Ishikawa (cell line): Measurements from ENCODE around the gene RPRD1B.

ENCODE experiments used
- EGR1 ChIP-seq: IDR thresholded peaks from 2 replicates; pipeline ENCODE4 v1.6.1; 2012
- FOXM1 ChIP-seq: IDR thresholded peaks from 2 replicates; pipeline ENCODE4 v1.6.1; 2012; ENCODE audit warnings: low read depth, borderline replicate concordance
- NFIC ChIP-seq: IDR thresholded peaks from 2 replicates; pipeline ENCODE4 v1.6.1; 2012
- YY1 ChIP-seq: IDR thresholded peaks from 2 replicates; pipeline ENCODE4 v1.6.1; 2012; ENCODE audit warnings: low read depth
- TF ChIP-seq, protein P1 (sequence below): IDR thresholded peaks from 2 replicates; pipeline ENCODE4 v1.6.1; 2012; ENCODE audit warnings: low read depth, mild to moderate bottlenecking

- no peak for TF ChIP-seq YY1
- TF ChIP-seq, protein P1, sequence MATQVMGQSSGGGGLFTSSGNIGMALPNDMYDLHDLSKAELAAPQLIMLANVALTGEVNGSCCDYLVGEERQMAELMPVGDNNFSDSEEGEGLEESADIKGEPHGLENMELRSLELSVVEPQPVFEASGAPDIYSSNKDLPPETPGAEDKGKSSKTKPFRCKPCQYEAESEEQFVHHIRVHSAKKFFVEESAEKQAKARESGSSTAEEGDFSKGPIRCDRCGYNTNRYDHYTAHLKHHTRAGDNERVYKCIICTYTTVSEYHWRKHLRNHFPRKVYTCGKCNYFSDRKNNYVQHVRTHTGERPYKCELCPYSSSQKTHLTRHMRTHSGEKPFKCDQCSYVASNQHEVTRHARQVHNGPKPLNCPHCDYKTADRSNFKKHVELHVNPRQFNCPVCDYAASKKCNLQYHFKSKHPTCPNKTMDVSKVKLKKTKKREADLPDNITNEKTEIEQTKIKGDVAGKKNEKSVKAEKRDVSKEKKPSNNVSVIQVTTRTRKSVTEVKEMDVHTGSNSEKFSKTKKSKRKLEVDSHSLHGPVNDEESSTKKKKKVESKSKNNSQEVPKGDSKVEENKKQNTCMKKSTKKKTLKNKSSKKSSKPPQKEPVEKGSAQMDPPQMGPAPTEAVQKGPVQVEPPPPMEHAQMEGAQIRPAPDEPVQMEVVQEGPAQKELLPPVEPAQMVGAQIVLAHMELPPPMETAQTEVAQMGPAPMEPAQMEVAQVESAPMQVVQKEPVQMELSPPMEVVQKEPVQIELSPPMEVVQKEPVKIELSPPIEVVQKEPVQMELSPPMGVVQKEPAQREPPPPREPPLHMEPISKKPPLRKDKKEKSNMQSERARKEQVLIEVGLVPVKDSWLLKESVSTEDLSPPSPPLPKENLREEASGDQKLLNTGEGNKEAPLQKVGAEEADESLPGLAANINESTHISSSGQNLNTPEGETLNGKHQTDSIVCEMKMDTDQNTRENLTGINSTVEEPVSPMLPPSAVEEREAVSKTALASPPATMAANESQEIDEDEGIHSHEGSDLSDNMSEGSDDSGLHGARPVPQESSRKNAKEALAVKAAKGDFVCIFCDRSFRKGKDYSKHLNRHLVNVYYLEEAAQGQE = no peak
- no peak for TF ChIP-seq FOXM1
- TF ChIP-seq NFIC = peak; percentile 65
- no peak for TF ChIP-seq EGR1
Observed at GRCh38 chr20:37986873-37987601, 46.5 kb upstream of the RPRD1B start.
